ENCODE data around the gene EXOC3. TPM values are rescaled to one million over a fixed set of nuclear protein-coding genes. Genes with fewer than 3 reads are reported as not detected.

Gene EXOC3
- total RNA-seq, 1 experiment from 2014 or later: 31.3 TPM

GRCh38 chr5:466661-467310 is 23.8 kb downstream of the EXOC3 start:
- Histone ChIP-seq H3K9ac (ENCODE audit: low read length) (no peak overlapping the region), H3K79me2 (ENCODE audit: low read length) (peaks cover 23% of the 10 kb centered on the region), H3K9me2 (replicated peaks; ENCODE audit: low read length) (no peaks in the 10 kb centered on the region), H2AFZ (ENCODE audit: low read length) (no peak overlapping the region), H3K36me3 (ENCODE audit: low read depth, low read length) (peaks cover 9% of the 10 kb centered on the region; the same call in 1 of the 2 replicates), H3K27ac (ENCODE audit: low read length) (no peak overlapping the region), H3K4me3 (ENCODE audit: low read length) (no peak overlapping the region), H3K4me1 (ENCODE audit: insufficient read depth, low read length) (peaks cover 17% of the 10 kb centered on the region), H3K4me2 (ENCODE audit: low read length) (no peak overlapping the region), H3K9me3 (ENCODE audit: low read length) (no peaks in the 10 kb centered on the region), H4K20me1 (ENCODE audit: low read length) (no peaks in the 10 kb centered on the region), H3K27me3 (ENCODE audit: low read length) (no peaks in the 10 kb centered on the region), H3F3A (ENCODE audit: low read length, unreplicated experiment) (no peaks in the 10 kb centered on the region)
- no peak for TF ChIP-seq EZH2 (IDR thresholded peaks at IDR 0.05; ENCODE audit: low read length, unreplicated experiment)
- CTCF ChIA-PET: no interaction called here
- DNase-seq: no peak
- no peak for ATAC-seq
- POLR2A ChIA-PET (ENCODE audit: unreplicated experiment): no interaction called here
- intact Hi-C loops (cut with micrococcal nuclease): no loop called here
- BruUV-seq (replicated peaks): no TSS peak

- POLR2A ChIA-PET (ENCODE audit: unreplicated experiment): no interaction called here
- CTCF ChIA-PET: no interaction called here
These were observed 25.4 kb downstream of the EXOC3 start for GRCh38 chr5:468401-468800.

GRCh38 chr5:469752-470483 is 26.9 kb downstream of the EXOC3 start:
- no peak overlapping the region for H2AFZ ChIP-seq (ENCODE audit: low read length)
- H4K20me1 ChIP-seq (ENCODE audit: low read length): no peaks in the 10 kb centered on the region
- H3K36me3 ChIP-seq (ENCODE audit: low read depth, low read length): no peaks in the 10 kb centered on the region; the same call in 1 of the 2 replicates
- H3K9me2 ChIP-seq (replicated peaks; ENCODE audit: low read length): no peaks in the 10 kb centered on the region
- H3K4me3 ChIP-seq (ENCODE audit: low read length): no peak overlapping the region
- no peak overlapping the region for H3K9ac ChIP-seq (ENCODE audit: low read length)
- H3K27me3 ChIP-seq (ENCODE audit: low read length): no peaks in the 10 kb centered on the region
- intact Hi-C loops (cut with micrococcal nuclease): loop anchor here (10.0 kb wide), 1 partner anchor 145 kb away; the partner anchor contains the start of gene CEP72
- no peak overlapping the region for H3K27ac ChIP-seq (ENCODE audit: low read length)
- no peak for TF ChIP-seq CTCF (conservative IDR thresholded peaks at IDR 0.05; ENCODE audit: low read depth, low read length)
- H3K79me2 ChIP-seq (ENCODE audit: low read length): peaks cover 34% of the 10 kb centered on the region
- H3F3A ChIP-seq (ENCODE audit: low read length, unreplicated experiment): no peaks in the 10 kb centered on the region
- no peak for DNase-seq
- ATAC-seq: no peak
- CTCF ChIA-PET: interaction anchor here (0.6 kb wide), 1 partner anchor 23 kb away, joined by 5 read pairs; no protein-coding TSS in a partner anchor
- peaks cover 27% of the 10 kb centered on the region for H3K4me1 ChIP-seq (ENCODE audit: insufficient read depth, low read length)
- POLR2A ChIA-PET (ENCODE audit: unreplicated experiment): no interaction called here
- 0 out of 2 replicates have a peak overlapping the region, but pooled peaks have one; percentile 100 for H3K4me2 ChIP-seq (ENCODE audit: low read length)
- no peaks in the 10 kb centered on the region for H3K9me3 ChIP-seq (ENCODE audit: low read length)
- BruUV-seq (replicated peaks): no TSS peak

More at GRCh38 chr5:468401-468800, 25.4 kb downstream of the EXOC3 start:
- no TSS peak for BruUV-seq (replicated peaks)
- no peak overlapping the region for H3K4me2 ChIP-seq (ENCODE audit: low read length)
- intact Hi-C loops (cut with micrococcal nuclease): no loop called here
- H3K27ac ChIP-seq (ENCODE audit: low read length): no peak overlapping the region
- no peak for DNase-seq
- peaks cover 26% of the 10 kb centered on the region for H3K4me1 ChIP-seq (ENCODE audit: insufficient read depth, low read length)
- TF ChIP-seq EZH2 (IDR thresholded peaks at IDR 0.05; ENCODE audit: low read length, unreplicated experiment) (no peak), EZH2phosphoT487 (IDR thresholded peaks at IDR 0.05; ENCODE audit: borderline replicate concordance, low read length) (no peak), CTCF (conservative IDR thresholded peaks at IDR 0.05; ENCODE audit: low read depth, low read length) (no peak)
- no peaks in the 10 kb centered on the region for H3K9me2 ChIP-seq (replicated peaks; ENCODE audit: low read length)
- ATAC-seq: no peak
- no peaks in the 10 kb centered on the region for H3K9me3 ChIP-seq (ENCODE audit: low read length)
- H3K27me3 ChIP-seq (ENCODE audit: low read length): no peaks in the 10 kb centered on the region
- no peak overlapping the region for H2AFZ ChIP-seq (ENCODE audit: low read length)
- no peak overlapping the region for H3K4me3 ChIP-seq (ENCODE audit: low read length)
- H3K79me2 ChIP-seq (ENCODE audit: low read length): peaks cover 33% of the 10 kb centered on the region
- no peaks in the 10 kb centered on the region for H3F3A ChIP-seq (ENCODE audit: low read length, unreplicated experiment)
- H4K20me1 ChIP-seq (ENCODE audit: low read length): no peaks in the 10 kb centered on the region
- peaks cover 2% of the 10 kb centered on the region; the same call in 1 of the 2 replicates for H3K36me3 ChIP-seq (ENCODE audit: low read depth, low read length)
- H3K9ac ChIP-seq (ENCODE audit: low read length): no peak overlapping the region
